GM12872 (cell line): Measurements from ENCODE around the gene ICE1.

Experiments used
- TF ChIP-seq, protein P1 (sequence below): IDR thresholded peaks from 3 replicates; pipeline ENCODE4 v1.5.1; 2011; ENCODE audit warnings: low read depth, mild to moderate bottlenecking, low read length, moderate library complexity; ENCODE audit not compliant: insufficient read depth

ICE1 gene

GRCh38 chr5:5387777-5388176, 34.7 kb upstream of the ICE1 start:
- TF ChIP-seq, protein P1, sequence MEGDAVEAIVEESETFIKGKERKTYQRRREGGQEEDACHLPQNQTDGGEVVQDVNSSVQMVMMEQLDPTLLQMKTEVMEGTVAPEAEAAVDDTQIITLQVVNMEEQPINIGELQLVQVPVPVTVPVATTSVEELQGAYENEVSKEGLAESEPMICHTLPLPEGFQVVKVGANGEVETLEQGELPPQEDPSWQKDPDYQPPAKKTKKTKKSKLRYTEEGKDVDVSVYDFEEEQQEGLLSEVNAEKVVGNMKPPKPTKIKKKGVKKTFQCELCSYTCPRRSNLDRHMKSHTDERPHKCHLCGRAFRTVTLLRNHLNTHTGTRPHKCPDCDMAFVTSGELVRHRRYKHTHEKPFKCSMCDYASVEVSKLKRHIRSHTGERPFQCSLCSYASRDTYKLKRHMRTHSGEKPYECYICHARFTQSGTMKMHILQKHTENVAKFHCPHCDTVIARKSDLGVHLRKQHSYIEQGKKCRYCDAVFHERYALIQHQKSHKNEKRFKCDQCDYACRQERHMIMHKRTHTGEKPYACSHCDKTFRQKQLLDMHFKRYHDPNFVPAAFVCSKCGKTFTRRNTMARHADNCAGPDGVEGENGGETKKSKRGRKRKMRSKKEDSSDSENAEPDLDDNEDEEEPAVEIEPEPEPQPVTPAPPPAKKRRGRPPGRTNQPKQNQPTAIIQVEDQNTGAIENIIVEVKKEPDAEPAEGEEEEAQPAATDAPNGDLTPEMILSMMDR: no peak

GRCh38 chr5:5394384-5394986, 28.0 kb upstream of the ICE1 start:
- TF ChIP-seq, protein P1: 0 out of 3 replicates have a peak, but pooled peaks have one; percentile 12

DNA sequence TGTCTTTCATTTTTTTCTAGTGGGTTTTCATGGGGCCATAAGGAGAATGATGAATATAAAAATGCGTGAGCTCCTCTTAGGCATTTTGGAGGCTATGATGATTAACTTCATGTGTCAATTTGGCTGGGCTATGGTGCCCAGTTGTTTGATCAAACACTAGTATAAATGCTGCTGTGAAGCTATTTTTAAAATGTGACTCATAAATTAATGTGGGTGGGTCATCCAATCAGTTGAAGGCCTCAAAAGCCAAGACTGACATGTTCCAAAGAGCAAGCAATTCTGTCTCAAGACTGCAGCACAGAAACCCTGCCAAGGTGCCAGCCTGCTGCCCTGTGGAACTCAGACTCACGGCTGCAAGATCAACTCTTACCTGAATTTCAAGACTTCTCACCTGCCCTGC, 24.4 kb upstream of the ICE1 start:
- TF ChIP-seq, protein P1: no peak

DNA sequence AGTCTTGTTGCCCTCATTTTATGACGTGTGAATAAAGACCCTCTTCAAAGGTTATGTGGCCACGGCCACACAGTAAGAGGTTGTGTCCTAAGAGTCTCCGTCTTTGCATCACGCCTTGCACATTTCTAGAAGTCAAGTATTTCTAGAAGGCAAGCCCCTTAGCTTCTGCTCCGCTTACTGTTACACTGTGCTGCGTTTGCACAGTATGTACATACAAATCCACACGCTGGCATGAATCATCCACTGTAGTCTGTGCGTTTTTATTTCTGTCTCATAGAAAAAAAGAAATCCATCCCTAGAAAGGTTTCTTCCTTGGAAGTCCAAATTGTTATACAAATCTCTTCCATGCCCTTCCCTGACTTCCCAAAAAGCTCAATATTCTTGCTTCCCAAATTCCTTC, 21.4 kb upstream of the ICE1 start:
- TF ChIP-seq, protein P1: no peak

GRCh38 chr5:5403741-5404140, 18.7 kb upstream of the ICE1 start:
- TF ChIP-seq, protein P1: no peak

DNA sequence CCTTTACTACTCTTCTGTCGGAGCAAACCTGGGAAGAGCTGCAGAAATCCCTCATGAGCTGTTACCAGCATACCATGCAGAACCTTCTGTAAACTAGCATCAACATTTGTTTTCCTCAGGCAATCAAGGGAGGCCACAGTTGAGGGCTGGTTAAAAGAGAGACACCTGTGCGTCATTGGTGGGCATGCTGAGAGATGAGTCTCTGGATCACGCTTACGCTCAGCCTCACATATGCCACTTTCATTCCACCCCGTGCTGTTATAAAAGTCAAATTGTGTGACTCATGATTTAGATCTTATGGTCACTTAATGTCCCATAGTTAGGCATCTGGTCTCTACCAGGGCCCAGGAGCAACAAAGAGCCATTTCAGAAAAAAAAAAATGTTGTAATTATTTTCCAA, 18.1 kb upstream of the ICE1 start:
- TF ChIP-seq, protein P1: no peak

DNA sequence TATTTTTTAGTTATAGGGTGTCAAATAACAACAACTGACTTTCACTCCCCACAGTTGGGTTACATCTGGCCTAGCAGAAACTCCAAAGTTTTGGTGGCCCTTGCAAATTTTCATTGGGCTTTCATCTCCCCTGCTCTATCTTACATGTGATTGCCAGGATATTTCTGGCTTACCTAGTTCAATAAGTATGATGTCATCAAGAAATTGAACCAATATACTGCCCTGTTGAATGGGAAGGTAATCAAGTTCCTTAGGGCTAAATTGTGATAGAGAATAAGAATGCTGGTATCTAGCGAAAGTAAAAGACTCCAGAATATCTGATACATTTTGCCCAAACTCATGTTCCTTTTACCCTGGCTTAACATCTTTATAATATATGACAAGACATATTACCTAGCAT, 17.0 kb upstream of the ICE1 start:
- TF ChIP-seq, protein P1: no peak
